OCI-LY7 (cell line): Measurements from ENCODE around the gene RFPL4AL1.

ENCODE experiments used
- EZH2phosphoT487 ChIP-seq: fragments of 200-600 bp; sonication (generic); IDR thresholded peaks from 2 replicates; pipeline ENCODE4 v1.6.1; 2018; ENCODE audit warnings: low read depth, borderline replicate concordance, mild to moderate bottlenecking, mixed run types, antibody characterized with exemption, low read length, moderate library complexity, mixed read lengths
- TF ChIP-seq, protein P1 (sequence below): fragments of 200-600 bp; sonication (generic); conservative IDR thresholded peaks from 2 replicates; pipeline ENCODE4 v1.5.1; 2014; ENCODE audit warnings: mild to moderate bottlenecking, antibody characterized with exemption, low read length, moderate library complexity, mixed read lengths

DNA sequence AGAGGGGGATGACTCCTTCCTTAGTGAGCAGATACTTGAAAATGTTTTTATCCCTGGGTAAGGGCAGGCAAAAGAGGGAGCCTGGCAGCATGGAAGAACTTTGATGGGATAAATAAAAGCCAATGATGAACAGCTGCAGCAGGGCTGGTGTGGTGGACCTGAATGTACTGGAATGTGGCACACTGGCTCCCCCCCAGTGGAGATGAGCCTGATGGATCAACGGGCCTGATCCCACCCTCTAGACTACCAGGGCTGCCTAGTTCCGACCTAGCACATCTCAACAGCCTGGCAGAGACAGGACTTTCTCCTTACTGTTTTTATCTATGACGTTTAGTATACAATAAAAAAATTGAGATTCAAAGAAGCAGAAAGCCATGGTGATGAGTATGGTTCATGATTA, 42.4 kb downstream of the RFPL4AL1 start:
- TF ChIP-seq, protein P1, sequence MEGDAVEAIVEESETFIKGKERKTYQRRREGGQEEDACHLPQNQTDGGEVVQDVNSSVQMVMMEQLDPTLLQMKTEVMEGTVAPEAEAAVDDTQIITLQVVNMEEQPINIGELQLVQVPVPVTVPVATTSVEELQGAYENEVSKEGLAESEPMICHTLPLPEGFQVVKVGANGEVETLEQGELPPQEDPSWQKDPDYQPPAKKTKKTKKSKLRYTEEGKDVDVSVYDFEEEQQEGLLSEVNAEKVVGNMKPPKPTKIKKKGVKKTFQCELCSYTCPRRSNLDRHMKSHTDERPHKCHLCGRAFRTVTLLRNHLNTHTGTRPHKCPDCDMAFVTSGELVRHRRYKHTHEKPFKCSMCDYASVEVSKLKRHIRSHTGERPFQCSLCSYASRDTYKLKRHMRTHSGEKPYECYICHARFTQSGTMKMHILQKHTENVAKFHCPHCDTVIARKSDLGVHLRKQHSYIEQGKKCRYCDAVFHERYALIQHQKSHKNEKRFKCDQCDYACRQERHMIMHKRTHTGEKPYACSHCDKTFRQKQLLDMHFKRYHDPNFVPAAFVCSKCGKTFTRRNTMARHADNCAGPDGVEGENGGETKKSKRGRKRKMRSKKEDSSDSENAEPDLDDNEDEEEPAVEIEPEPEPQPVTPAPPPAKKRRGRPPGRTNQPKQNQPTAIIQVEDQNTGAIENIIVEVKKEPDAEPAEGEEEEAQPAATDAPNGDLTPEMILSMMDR: no peak
- TF ChIP-seq EZH2phosphoT487: no peak
